Retinal pigment epithelial cell (primary cell): Measurements from ENCODE around the gene SH3RF2.

Experiments
- DNase-seq: peaks from one replicate; pipeline ENCODE4 v3.0.0-alpha.2; 2010; ENCODE audit warnings: low read depth
- H3K4me3 ChIP-seq: 2 replicates; pipeline ENCODE4 v1.5.1; 2011; ENCODE audit warnings: mild to moderate bottlenecking, low read length, control low read depth, moderate library complexity
- CTCF ChIP-seq: conservative IDR thresholded peaks from 2 replicates; pipeline ENCODE4 v1.5.1; 2011; ENCODE audit warnings: low read depth, low read length, control low read depth, inconsistent platforms

The SH3RF2 gene

GRCh38 chr5:146025681-146026080, 89.3 kb downstream of the SH3RF2 start:
- no peak overlapping the region for H3K4me3 ChIP-seq
- no peak for DNase-seq
- TF ChIP-seq CTCF: no peak

GRCh38 chr5:146026307-146027010, 90.1 kb downstream of the SH3RF2 start:
- TF ChIP-seq CTCF: no peak
- DNase-seq: no peak
- no peak overlapping the region for H3K4me3 ChIP-seq

GRCh38 chr5:146027751-146028150, 91.4 kb downstream of the SH3RF2 start:
- peak; percentile 41 for DNase-seq
- no peak for TF ChIP-seq CTCF
- no peak overlapping the region for H3K4me3 ChIP-seq

GRCh38 chr5:146032911-146033310, 96.5 kb downstream of the SH3RF2 start:
- no peak for DNase-seq
- H3K4me3 ChIP-seq: no peak overlapping the region
- TF ChIP-seq CTCF: no peak

- H3K4me3 ChIP-seq: no peak overlapping the region
Measured at GRCh38 chr5:146034127-146034526, 97.7 kb downstream of the SH3RF2 start.

GRCh38 chr5:146034605-146035004, 98.2 kb downstream of the SH3RF2 start:
- H3K4me3 ChIP-seq: no peak overlapping the region
- no peak for DNase-seq
- TF ChIP-seq CTCF: no peak

More at GRCh38 chr5:146034127-146034526, 97.7 kb downstream of the SH3RF2 start:
- TF ChIP-seq CTCF: no peak
- DNase-seq: no peak

- DNase-seq: no peak
- no peak for TF ChIP-seq CTCF
Measured at GRCh38 chr5:146039420-146039819, 103.0 kb downstream of the SH3RF2 start.

More at GRCh38 chr5:146039420-146039819, 103.0 kb downstream of the SH3RF2 start:
- H3K4me3 ChIP-seq: no peak overlapping the region
